Chondrocyte (in vitro differentiated cells): ENCODE measurements around the gene DTWD1. TPM values are rescaled to one million over a fixed set of nuclear protein-coding genes. Genes with fewer than 3 reads are reported as not detected.
A peak's percentile ranks its signal among the peaks of the same experiment; 100 is the strongest.

ENCODE experiments used
- DNase-seq: peaks from one replicate; pipeline ENCODE4 v3.0.0; 2021; ENCODE audit warnings: mixed read lengths, low spot score
- H3K27ac Mint-ChIP-seq: one replicate; pipeline ENCODE4 v1.8.0; 2021; ENCODE audit warnings: mild to moderate bottlenecking, moderate library complexity, mixed read lengths; ENCODE audit not compliant: unreplicated experiment
- H3K27me3 Mint-ChIP-seq: 2 replicates; pipeline ENCODE4 v1.8.0; 2021; ENCODE audit warnings: low read depth, mixed read lengths
- H3K36me3 Mint-ChIP-seq: 2 replicates; pipeline ENCODE4 v1.8.0; 2021; ENCODE audit warnings: low read depth, mixed read lengths
- H3K4me1 Mint-ChIP-seq: 2 replicates; pipeline ENCODE4 v1.8.0; 2021; ENCODE audit warnings: low read depth, mild to moderate bottlenecking, mixed read lengths
- H3K4me3 Mint-ChIP-seq: one replicate; pipeline ENCODE4 v1.8.0; 2021; ENCODE audit warnings: mild to moderate bottlenecking, moderate library complexity, mixed read lengths; ENCODE audit not compliant: unreplicated experiment
- H3K9me3 Mint-ChIP-seq: 2 replicates; pipeline ENCODE4 v1.8.0; 2021; ENCODE audit warnings: low read depth, mixed read lengths
- CTCF ChIP-seq: fragments of 200-600 bp; sonication (generic); IDR thresholded peaks from 2 replicates; pipeline ENCODE4 v1.5.0; 2021; ENCODE audit warnings: antibody characterized with exemption, mild to moderate bottlenecking, moderate library complexity
- total RNA-seq: library from RNA; stranded (reverse); gene quantifications from 3 replicates; pipeline ENCODE4 v1.2.1, GENCODE V29; 2021

The DTWD1 gene
- total RNA-seq, 1 donor from 2014 or later: 16.3 TPM

GRCh38 chr15:49645941-49646340 is 25.1 kb downstream of the DTWD1 start:
- H3K9me3 Mint-ChIP-seq: no peaks in the 10 kb centered on the region
- no peak overlapping the region for H3K4me3 Mint-ChIP-seq
- H3K27ac Mint-ChIP-seq: peak overlapping the region; percentile 68
- no peaks in the 10 kb centered on the region for H3K27me3 Mint-ChIP-seq
- DNase-seq: no peak
- TF ChIP-seq CTCF: no peak
- H3K36me3 Mint-ChIP-seq: peaks cover 6% of the 10 kb centered on the region
- peaks cover 27% of the 10 kb centered on the region for H3K4me1 Mint-ChIP-seq

GRCh38 chr15:49646891-49647290 is 26.0 kb downstream of the DTWD1 start:
- DNase-seq: no peak
- Mint-ChIP-seq H3K4me3 (no peak overlapping the region), H3K27me3 (no peaks in the 10 kb centered on the region), H3K4me1 (peaks cover 27% of the 10 kb centered on the region), H3K9me3 (peaks cover 3% of the 10 kb centered on the region), H3K36me3 (peaks cover 8% of the 10 kb centered on the region), H3K27ac (peak overlapping the region; percentile 6)
- no peak for TF ChIP-seq CTCF

GRCh38 chr15:49649987-49650386 is 29.1 kb downstream of the DTWD1 start:
- Mint-ChIP-seq H3K36me3 (peaks cover 9% of the 10 kb centered on the region), H3K9me3 (peaks cover 26% of the 10 kb centered on the region), H3K4me1 (peaks cover 19% of the 10 kb centered on the region), H3K27me3 (no peaks in the 10 kb centered on the region), H3K27ac (no peak overlapping the region), H3K4me3 (no peak overlapping the region)
- no peak for DNase-seq
- TF ChIP-seq CTCF: no peak

- Mint-ChIP-seq H3K27ac (no peak overlapping the region), H3K9me3 (peaks cover 33% of the 10 kb centered on the region), H3K4me3 (no peak overlapping the region), H3K36me3 (peaks cover 9% of the 10 kb centered on the region), H3K4me1 (peaks cover 12% of the 10 kb centered on the region), H3K27me3 (no peaks in the 10 kb centered on the region)
- no peak for DNase-seq
- no peak for TF ChIP-seq CTCF
These were observed 29.8 kb downstream of the DTWD1 start for GRCh38 chr15:49650676-49651075.

GRCh38 chr15:49652922-49653321 is 32.1 kb downstream of the DTWD1 start:
- no peak for TF ChIP-seq CTCF
- Mint-ChIP-seq H3K4me1 (no peaks in the 10 kb centered on the region), H3K4me3 (no peak overlapping the region), H3K9me3 (peaks cover 38% of the 10 kb centered on the region), H3K27ac (no peak overlapping the region), H3K36me3 (peaks cover 8% of the 10 kb centered on the region), H3K27me3 (no peaks in the 10 kb centered on the region)
- DNase-seq: no peak
